Cardiac fibroblast (primary cell): ENCODE results near the gene CLK4.
A peak's percentile ranks its signal among the peaks of the same experiment; 100 is the strongest.

Experiments
- DNase-seq, 2 donors: peaks; one replicate each; pipeline versions ENCODE4 v3.0.0 to v3.0.0-alpha.2; 2010; ENCODE audit warnings: low read depth in 2 of 2
- H3K4me3 ChIP-seq, 2 donors: replicated peaks in 1 of 2; 1 replicate in 1 of 2; 2 replicates in 1 of 2; pipeline ENCODE4 v1.5.1; 2011; ENCODE audit warnings: low read depth in 2 of 2, low read length in 2 of 2, mild to moderate bottlenecking in 2 of 2, moderate library complexity in 1 of 2
- TF ChIP-seq, protein P1 (sequence below): IDR thresholded peaks from one replicate; pipeline ENCODE4 v1.5.1; 2011; ENCODE audit warnings: low read depth, mild to moderate bottlenecking, low read length, inconsistent platforms

Gene CLK4

DNA sequence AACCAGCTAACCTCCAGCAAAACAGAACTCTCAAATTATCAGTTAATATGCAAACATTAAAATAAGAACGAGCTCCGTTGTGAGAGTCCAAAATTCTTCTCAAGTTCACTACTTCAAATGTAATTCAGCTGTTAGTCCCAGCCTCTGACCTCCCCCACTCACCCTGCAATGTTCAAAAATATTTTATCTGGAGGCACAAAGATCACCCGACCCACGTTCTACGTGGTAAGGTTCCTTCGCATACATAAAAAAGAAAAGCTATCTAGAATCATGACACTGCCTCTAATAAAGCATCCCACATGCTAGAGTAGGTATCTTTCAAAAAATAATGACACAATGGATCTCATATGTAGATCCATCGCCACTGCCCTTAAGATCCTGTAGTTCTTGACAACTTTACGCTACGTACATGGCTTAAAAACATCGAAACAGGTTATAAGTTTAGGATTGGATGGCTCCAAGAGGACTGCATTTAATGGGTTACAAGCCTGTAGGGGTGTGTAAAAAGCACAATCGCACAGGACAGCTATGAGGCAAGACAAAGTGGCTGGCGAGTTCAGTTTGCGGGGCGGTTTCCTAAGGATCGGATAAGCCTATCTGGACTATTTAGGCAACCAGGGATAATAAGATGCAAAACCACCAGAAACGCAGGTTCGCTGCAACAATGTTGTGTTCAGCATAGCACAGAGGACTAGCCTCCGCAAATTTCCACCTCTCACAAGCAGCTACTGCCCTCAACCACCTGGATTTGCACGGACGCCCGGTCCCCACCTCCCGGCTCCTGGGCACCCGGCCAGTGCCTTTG lies 969 bp downstream of the CLK4 start:
- DNase-seq, result peak; percentile 59
- TF ChIP-seq, protein P1, sequence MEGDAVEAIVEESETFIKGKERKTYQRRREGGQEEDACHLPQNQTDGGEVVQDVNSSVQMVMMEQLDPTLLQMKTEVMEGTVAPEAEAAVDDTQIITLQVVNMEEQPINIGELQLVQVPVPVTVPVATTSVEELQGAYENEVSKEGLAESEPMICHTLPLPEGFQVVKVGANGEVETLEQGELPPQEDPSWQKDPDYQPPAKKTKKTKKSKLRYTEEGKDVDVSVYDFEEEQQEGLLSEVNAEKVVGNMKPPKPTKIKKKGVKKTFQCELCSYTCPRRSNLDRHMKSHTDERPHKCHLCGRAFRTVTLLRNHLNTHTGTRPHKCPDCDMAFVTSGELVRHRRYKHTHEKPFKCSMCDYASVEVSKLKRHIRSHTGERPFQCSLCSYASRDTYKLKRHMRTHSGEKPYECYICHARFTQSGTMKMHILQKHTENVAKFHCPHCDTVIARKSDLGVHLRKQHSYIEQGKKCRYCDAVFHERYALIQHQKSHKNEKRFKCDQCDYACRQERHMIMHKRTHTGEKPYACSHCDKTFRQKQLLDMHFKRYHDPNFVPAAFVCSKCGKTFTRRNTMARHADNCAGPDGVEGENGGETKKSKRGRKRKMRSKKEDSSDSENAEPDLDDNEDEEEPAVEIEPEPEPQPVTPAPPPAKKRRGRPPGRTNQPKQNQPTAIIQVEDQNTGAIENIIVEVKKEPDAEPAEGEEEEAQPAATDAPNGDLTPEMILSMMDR, result no peak
- H3K4me3 ChIP-seq, result peak overlapping the region; percentile 71 to 90

DNA sequence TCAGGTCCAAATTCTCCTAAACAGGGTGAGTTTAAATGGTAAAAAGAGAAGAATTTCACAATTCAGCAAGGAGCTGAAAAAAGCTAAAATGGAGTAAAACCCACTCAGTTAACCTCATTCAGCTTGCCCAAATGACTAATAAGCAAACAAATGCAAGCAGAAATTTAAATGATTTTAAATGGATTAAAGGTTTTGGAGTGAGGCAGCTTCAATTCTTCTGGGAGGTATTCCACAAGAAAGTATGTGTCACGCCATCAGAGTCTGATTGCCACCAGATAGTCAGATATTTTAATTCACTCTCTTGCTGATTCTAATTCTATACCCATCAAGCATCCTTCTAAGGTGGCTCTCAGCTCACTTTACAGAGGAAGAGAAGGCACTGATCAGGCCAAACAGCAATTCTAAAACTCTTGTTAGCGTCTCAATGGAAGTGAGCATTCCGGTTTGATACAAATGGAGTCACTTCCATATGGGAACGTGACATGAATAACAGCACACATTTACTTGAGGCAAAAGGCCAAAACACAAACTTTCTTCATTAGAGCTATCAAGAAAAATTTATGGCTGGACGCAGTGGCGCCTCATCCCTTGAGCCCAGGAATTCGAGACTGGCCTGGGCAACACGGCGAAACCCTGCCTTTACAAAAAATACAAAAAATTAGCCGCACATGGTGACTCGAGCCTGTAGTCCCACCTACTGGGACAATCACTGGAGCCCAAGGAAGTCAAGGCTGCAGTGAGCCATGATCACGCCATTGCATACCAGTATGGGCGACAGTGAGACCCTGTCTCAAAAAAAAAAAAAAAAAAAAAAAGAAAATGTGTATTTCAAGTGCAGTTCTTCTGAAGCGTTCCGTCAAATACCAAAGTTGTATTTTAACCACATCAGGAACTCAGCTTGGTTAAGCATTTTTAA lies 2.0 kb downstream of the CLK4 start:
- H3K4me3 ChIP-seq, result peak overlapping the region; percentile 71 to 90
- TF ChIP-seq, protein P1, result no peak
- DNase-seq, result peak; percentile 8 to 46

DNA sequence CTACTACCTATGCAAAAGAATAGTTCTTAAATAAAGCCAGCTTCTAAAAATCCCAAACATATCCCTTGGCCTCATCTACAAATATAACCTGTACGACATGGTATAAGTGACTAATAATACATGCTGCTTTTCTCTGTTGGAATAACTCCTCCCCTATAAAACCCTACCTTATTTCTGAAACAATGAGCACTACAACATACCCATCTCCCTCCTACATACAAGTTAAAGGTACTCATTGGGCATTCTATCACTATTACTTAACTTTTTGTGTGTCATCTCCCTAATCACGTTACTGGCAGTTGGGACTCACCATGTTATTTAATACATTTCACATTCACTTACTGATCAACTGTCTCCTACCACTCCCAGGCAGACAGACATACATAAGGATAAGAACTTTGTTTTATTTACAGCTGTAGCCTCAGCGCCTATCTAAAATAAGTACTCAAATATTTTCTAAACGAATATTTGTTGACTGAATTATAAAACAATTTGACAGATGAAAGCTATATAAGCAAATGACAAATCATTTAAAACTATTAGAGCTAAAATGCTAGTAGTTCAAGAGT lies 4.1 kb downstream of the CLK4 start:
- TF ChIP-seq, protein P1, result no peak
- no peak overlapping the region for H3K4me3 ChIP-seq
- no peak for DNase-seq

DNA sequence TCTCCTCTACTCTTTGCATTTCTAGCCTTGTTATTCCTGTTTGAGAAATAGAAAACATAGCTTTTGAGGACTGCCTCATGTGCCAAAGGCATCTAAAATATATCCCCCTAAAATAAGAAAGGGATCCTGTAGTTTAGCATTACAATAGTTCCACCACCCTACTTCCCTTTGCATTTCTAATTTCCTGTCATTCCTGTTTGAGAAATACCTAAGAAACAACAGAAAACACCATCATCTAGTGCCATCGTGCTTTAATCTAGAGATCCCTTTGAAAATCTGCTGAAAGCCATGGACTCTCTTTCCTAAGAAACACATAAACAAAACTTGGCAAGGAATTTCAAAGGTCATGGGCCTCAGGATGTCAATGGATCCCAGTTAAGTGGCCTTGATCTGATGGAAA lies 7.5 kb downstream of the CLK4 start:
- DNase-seq, result no peak
- TF ChIP-seq, protein P1, result no peak
- H3K4me3 ChIP-seq, result no peak overlapping the region

DNA sequence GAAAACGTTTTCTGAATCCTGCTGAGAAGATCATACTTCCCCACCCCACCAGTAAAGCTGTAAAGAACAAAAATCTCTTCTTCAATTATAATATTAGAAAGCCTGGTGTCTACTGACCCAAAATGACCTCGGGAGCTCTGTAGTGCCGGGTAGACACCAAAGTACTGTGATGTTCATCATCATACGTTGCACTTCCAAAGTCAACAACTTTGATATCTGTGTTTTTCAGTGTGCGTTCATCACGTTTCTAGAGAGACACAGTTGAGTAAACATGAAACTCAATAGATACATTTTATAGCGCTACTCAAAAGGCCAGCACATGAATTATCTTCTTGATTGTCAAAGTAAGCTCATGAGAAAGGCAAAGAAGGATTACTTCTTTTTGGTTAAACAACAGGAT lies 14.6 kb downstream of the CLK4 start:
- TF ChIP-seq, protein P1, result no peak
- DNase-seq, result no peak
- H3K4me3 ChIP-seq, result no peak overlapping the region

DNA sequence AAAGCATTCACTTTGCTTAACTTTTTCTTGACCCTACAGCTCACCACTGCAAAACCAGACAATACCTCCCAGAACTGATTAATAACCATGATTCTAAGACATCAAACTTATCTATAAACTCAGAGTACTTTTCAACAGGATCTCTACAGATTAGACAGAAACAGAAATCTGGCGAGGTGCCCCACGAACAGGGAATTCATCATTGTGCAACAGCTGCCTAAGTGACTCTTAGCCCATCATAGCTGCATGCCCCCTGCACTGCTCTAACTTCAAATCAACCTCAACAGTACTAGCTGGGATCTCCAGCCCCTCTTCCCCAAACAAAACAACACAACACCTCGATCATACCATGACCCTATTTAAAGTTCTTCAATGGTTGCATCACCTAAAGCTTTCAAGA lies 20.6 kb downstream of the CLK4 start:
- H3K4me3 ChIP-seq, result no peak overlapping the region
- TF ChIP-seq, protein P1, result no peak
- DNase-seq, result peak in 1 of 2 donors; percentile 42
